GM12872 (cell line): ENCODE data around the gene MED12L.

Experiments
- CTCF ChIP-seq: IDR thresholded peaks from 3 replicates; pipeline ENCODE4 v1.5.1; 2011; ENCODE audit warnings: low read depth, mild to moderate bottlenecking, low read length, moderate library complexity; ENCODE audit not compliant: insufficient read depth

Gene MED12L

GRCh38 chr3:151300539-151300938 lies 215.1 kb downstream of the MED12L start:
- TF ChIP-seq CTCF, result no peak

GRCh38 chr3:151301787-151302186 lies 216.3 kb downstream of the MED12L start:
- TF ChIP-seq CTCF, result no peak

- TF ChIP-seq CTCF, result no peak
Measured at GRCh38 chr3:151303751-151304150, 218.3 kb downstream of the MED12L start.

- no peak for TF ChIP-seq CTCF
Measured at GRCh38 chr3:151305060-151305774, 219.8 kb downstream of the MED12L start.

- TF ChIP-seq CTCF, result no peak
Measured at GRCh38 chr3:151305775-151306151, 220.3 kb downstream of the MED12L start.

- no peak for TF ChIP-seq CTCF
Measured at GRCh38 chr3:151306168-151306810, 220.8 kb downstream of the MED12L start.

GRCh38 chr3:151307131-151307530 lies 221.7 kb downstream of the MED12L start:
- no peak for TF ChIP-seq CTCF
